SU-DHL-6 (cell line): ENCODE results near the gene TMPO.

ENCODE experiments used
- CTCF ChIP-seq: fragments of 200-600 bp; sonication (generic); IDR thresholded peaks from one replicate; pipeline ENCODE4 v1.5.1; 2017; ENCODE audit warnings: antibody characterized with exemption, mild to moderate bottlenecking, low read length, moderate library complexity; ENCODE audit not compliant: insufficient read depth, poor library complexity, severe bottlenecking
- EZH2phosphoT487 ChIP-seq: fragments of 200-600 bp; sonication (generic), shearing (Covaris generic); conservative IDR thresholded peaks from 2 replicates; pipeline ENCODE4 v1.6.1; 2018; ENCODE audit warnings: mild to moderate bottlenecking, antibody characterized with exemption, low read length, moderate library complexity, mixed read lengths

- TF ChIP-seq CTCF (no peak), EZH2phosphoT487 (no peak)
Measured at GRCh38 chr12:98503592-98504367, 11.6 kb upstream of the TMPO start.
